KG1 (cell line): ENCODE results near the gene LHFPL6.

Experiments used
- DNase-seq: peaks from one replicate; lab custom pipeline; 2025; lab: John Stamatoyannopoulos, UW

LHFPL6 gene

GRCh38 chr13:39554371-39554770 is 48.6 kb downstream of the LHFPL6 start:
- no peak for DNase-seq

GRCh38 chr13:39552246-39552645 is 50.7 kb downstream of the LHFPL6 start:
- DNase-seq: no peak

- no peak for DNase-seq
Measured at GRCh38 chr13:39550931-39551330, 52.1 kb downstream of the LHFPL6 start.

- DNase-seq: no peak
Measured at GRCh38 chr13:39547108-39547507, 55.9 kb downstream of the LHFPL6 start.

- no peak for DNase-seq
Measured at GRCh38 chr13:39542361-39542760, 60.6 kb downstream of the LHFPL6 start.

- no peak for DNase-seq
Measured at GRCh38 chr13:39540929-39541605, 61.9 kb downstream of the LHFPL6 start.

GRCh38 chr13:39538816-39539790 is 63.9 kb downstream of the LHFPL6 start:
- DNase-seq: no peak

- DNase-seq: no peak
Measured at GRCh38 chr13:39536906-39537305, 66.1 kb downstream of the LHFPL6 start.

- no peak for DNase-seq
Measured at GRCh38 chr13:39536274-39536673, 66.7 kb downstream of the LHFPL6 start.

- DNase-seq: no peak
Measured at GRCh38 chr13:39533651-39534150, 69.3 kb downstream of the LHFPL6 start.

GRCh38 chr13:39531646-39532045 is 71.3 kb downstream of the LHFPL6 start:
- DNase-seq: no peak

- DNase-seq: no peak
Measured at GRCh38 chr13:39530916-39531315, 72.1 kb downstream of the LHFPL6 start.

GRCh38 chr13:39528661-39528980 is 74.4 kb downstream of the LHFPL6 start:
- no peak for DNase-seq

GRCh38 chr13:39527961-39528660 is 74.9 kb downstream of the LHFPL6 start:
- DNase-seq: no peak

- DNase-seq: no peak
Measured at GRCh38 chr13:39527301-39527700, 75.7 kb downstream of the LHFPL6 start.

- no peak for DNase-seq
Measured at GRCh38 chr13:39526499-39526898, 76.5 kb downstream of the LHFPL6 start.

GRCh38 chr13:39525506-39525905 is 77.5 kb downstream of the LHFPL6 start:
- DNase-seq: no peak

GRCh38 chr13:39524795-39525194 is 78.2 kb downstream of the LHFPL6 start:
- no peak for DNase-seq

GRCh38 chr13:39522329-39522728 is 80.7 kb downstream of the LHFPL6 start:
- no peak for DNase-seq

GRCh38 chr13:39521701-39522100 is 81.3 kb downstream of the LHFPL6 start:
- DNase-seq: no peak

GRCh38 chr13:39516096-39516495 is 86.9 kb downstream of the LHFPL6 start:
- no peak for DNase-seq

GRCh38 chr13:39515224-39515714 is 87.7 kb downstream of the LHFPL6 start:
- no peak for DNase-seq
